Testis (tissue), 3 donors: ENCODE measurements around the gene CAMTA2. TPM values are rescaled to one million over a fixed set of nuclear protein-coding genes. Genes with fewer than 3 reads are reported as not detected.
A peak's percentile ranks its signal among the peaks of the same experiment; 100 is the strongest.

Experiments
- DNase-seq: peaks from one replicate; pipeline ENCODE4 v3.0.0-alpha.2; 2019
- H3K27ac ChIP-seq, 2 donors: fragments of 200-600 bp; sonication (generic); one replicate each; pipeline ENCODE4 v1.5.1; 2019
- H3K27me3 ChIP-seq: fragments of 200-600 bp; sonication (generic); one replicate; pipeline ENCODE4 v1.5.1; 2019
- H3K36me3 ChIP-seq: fragments of 200-600 bp; sonication (generic); one replicate; pipeline ENCODE4 v1.5.1; 2017; ENCODE audit warnings: low read depth; ENCODE audit errors: missing control alignments
- H3K4me1 ChIP-seq: fragments of 200-600 bp; sonication (generic); one replicate; pipeline ENCODE4 v1.5.1; 2019
- H3K4me3 ChIP-seq, 2 donors: fragments of 200-600 bp; sonication (generic); one replicate each; pipeline ENCODE4 v1.5.1; 2017 to 2019
- H3K9me3 ChIP-seq: fragments of 200-600 bp; sonication (generic); one replicate; pipeline ENCODE4 v1.5.1; 2017
- POLR2A ChIP-seq: fragments of 450-650 bp; IDR thresholded peaks from one replicate; pipeline ENCODE4 v1.6.1; 2017; ENCODE audit warnings: antibody characterized with exemption, mild to moderate bottlenecking, moderate library complexity
- WGBS, 2 donors: methylation state at CpG; one replicate each; pipeline ENCODE4 v1.1.5; 2018; 5-methylcytosine and 5-hydroxymethylcytosine counted together
- intact Hi-C: fragments of 100-400 bp; cut with DNase I; formaldehyde crosslinking; loops from one replicate; pipeline ENCODE4 v1.15.1; 2023; ENCODE audit warnings: low total_unique reads
- polyA plus RNA-seq: library from polyadenylated mRNA; stranded (reverse); fragments of 350-450 nt; fragmentation: Illumina TruSeq; extraction: RNeasy Lipid Tissue Mini Kit (QIAGEN cat#74804); gene quantifications from one replicate; pipeline ENCODE4 v1.2.3, GENCODE V29; 2014; ENCODE audit warnings: low read depth, low replicate concordance; ENCODE audit not compliant: insufficient read depth
- total RNA-seq, 2 donors: library from RNA; depleted of rRNA; stranded (reverse); fragments of >200 nt; gene quantifications; one replicate each; pipeline ENCODE4 v1.2.3, GENCODE V29; 2016
- TF ChIP-seq, protein P1 (sequence below), 3 experiments: fragments of 450-650 bp in 2 of 3; fragments of 200-600 bp in 1 of 3; sonication (generic) in 1 of 3; IDR thresholded peaks; one replicate each; pipeline ENCODE4 v1.5.1; 2016 to 2019; ENCODE audit warnings: antibody characterized with exemption in 3 of 3, mild to moderate bottlenecking in 2 of 3, moderate library complexity in 1 of 3

The CAMTA2 gene
- total and polyA plus RNA-seq, 3 donors from 2014 or later, result 22.4 to 59.3 (median 51.3) TPM

- peaks cover 14% of the 10 kb centered on the region for H3K4me1 ChIP-seq
These were observed 36.7 kb downstream of the CAMTA2 start, which contains the start of gene ENO3 for GRCh38 chr17:4950746-4951204. ENO3 (plus strand) TSS chr17:4951119; CDS start chr17:4951830, 711 bp downstream.

DNA sequence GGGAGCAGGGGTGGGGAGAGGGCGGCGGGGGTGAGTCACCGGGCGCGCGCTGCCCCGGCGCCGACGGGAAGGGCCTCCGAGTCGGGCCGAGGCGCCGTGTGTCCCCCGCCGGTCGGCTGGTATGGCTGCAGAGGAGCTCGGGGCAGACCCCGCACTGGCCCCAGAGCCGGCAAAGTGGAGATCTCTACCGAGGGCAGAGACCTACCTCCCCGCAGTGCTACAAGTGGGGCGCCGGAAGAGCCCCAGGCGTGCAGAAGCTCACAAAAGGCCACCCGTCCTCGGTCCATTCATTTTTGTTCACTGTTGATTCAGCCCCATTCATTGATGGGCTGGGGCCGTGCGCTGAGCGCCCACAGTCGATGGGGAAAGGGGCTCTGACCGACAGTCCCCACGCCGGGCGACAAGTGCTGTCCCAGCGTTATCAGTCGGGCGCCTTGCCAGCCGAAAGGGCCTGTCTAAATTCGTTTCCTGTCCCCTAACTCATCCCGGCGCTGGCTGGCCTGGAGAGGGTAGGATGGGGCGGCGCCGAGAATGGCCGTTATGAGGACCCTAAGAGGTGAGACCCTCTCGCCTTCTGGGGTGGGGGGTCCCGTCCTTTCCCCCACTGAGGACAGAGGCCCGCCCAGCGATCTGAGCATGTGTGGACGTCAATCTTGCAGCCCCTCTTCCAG is 37.3 kb downstream of the CAMTA2 start:
- Histone ChIP-seq H3K36me3 (no peaks in the 10 kb centered on the region), H3K27ac (peak overlapping the region in 1 of 2 donors; percentile 91), H3K4me1 (peaks cover 17% of the 10 kb centered on the region), H3K27me3 (no peaks in the 10 kb centered on the region), H3K4me3 (peak overlapping the region; percentile 90 to 99), H3K9me3 (no peaks in the 10 kb centered on the region)
- WGBS, 2 donors, result 11 to 20% methylated on average over 19 to 26 of the region's 52 CpGs
- DNase-seq, result no peak
- intact Hi-C loops, result no loop called here
- TF ChIP-seq POLR2A, result no peak
- TF ChIP-seq, protein P1, sequence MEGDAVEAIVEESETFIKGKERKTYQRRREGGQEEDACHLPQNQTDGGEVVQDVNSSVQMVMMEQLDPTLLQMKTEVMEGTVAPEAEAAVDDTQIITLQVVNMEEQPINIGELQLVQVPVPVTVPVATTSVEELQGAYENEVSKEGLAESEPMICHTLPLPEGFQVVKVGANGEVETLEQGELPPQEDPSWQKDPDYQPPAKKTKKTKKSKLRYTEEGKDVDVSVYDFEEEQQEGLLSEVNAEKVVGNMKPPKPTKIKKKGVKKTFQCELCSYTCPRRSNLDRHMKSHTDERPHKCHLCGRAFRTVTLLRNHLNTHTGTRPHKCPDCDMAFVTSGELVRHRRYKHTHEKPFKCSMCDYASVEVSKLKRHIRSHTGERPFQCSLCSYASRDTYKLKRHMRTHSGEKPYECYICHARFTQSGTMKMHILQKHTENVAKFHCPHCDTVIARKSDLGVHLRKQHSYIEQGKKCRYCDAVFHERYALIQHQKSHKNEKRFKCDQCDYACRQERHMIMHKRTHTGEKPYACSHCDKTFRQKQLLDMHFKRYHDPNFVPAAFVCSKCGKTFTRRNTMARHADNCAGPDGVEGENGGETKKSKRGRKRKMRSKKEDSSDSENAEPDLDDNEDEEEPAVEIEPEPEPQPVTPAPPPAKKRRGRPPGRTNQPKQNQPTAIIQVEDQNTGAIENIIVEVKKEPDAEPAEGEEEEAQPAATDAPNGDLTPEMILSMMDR (IDR thresholded peaks at IDR 0.05), result no peak

More at GRCh38 chr17:4950746-4951204, 36.7 kb downstream of the CAMTA2 start, which contains the start of gene ENO3:
- Histone ChIP-seq H3K36me3 (no peaks in the 10 kb centered on the region), H3K9me3 (no peaks in the 10 kb centered on the region), H3K4me3 (peak within 1 kb of the TSS; percentile 90 to 99), H3K27me3 (no peaks in the 10 kb centered on the region), H3K27ac (peak within 1 kb of the TSS in 1 of 2 donors; percentile 91)
- intact Hi-C loops, result no loop called here
- 30 to 31% methylated on average over 7 of the region's 7 CpGs for WGBS, 2 donors
- DNase-seq, result no peak
- no peak for TF ChIP-seq POLR2A
- TF ChIP-seq, protein P1 (IDR thresholded peaks at IDR 0.05), result no peak

- TF ChIP-seq, protein P1 (IDR thresholded peaks at IDR 0.05), result no peak
- TF ChIP-seq POLR2A, result no peak
- intact Hi-C loops, result no loop called here
These were observed 38.0 kb downstream of the CAMTA2 start for GRCh38 chr17:4949321-4950074.

DNA sequence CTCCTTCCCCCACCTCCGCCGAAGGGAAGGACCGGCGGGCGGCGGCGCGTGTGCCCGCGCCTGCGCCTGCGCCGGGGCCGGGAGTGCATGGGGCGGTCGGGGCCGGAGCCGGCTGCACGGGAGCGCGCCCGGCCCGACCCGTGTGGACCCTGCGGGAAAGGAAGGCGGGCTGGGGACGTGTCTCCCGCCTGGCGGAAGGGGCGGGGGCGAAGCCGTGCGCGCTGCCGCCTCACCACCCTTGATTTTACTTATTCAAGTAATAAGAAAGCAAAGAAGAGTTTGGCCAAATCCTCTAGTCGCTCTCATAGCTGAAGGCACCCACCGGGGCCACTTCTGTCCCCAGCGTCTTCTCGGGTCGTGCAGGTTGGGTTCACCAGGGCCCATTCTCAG is 38.5 kb downstream of the CAMTA2 start:
- TF ChIP-seq POLR2A, result no peak
- TF ChIP-seq, protein P1 (IDR thresholded peaks at IDR 0.05), result no peak
- peak overlapping the region; percentile 82 to 91 for H3K27ac ChIP-seq
- peaks cover 20% of the 10 kb centered on the region for H3K4me1 ChIP-seq
- no peaks in the 10 kb centered on the region for H3K9me3 ChIP-seq
- WGBS, 2 donors, result 0 to 1% methylated on average over 19 to 40 of the region's 40 CpGs
- DNase-seq, result peak; percentile 76
- no peaks in the 10 kb centered on the region for H3K27me3 ChIP-seq
- peak overlapping the region; percentile 90 to 99 for H3K4me3 ChIP-seq
- H3K36me3 ChIP-seq, result no peaks in the 10 kb centered on the region
- intact Hi-C loops, result no loop called here

More at GRCh38 chr17:4949321-4950074, 38.0 kb downstream of the CAMTA2 start:
- peak; percentile 70 for DNase-seq
- Histone ChIP-seq H3K36me3 (no peaks in the 10 kb centered on the region), H3K27me3 (no peaks in the 10 kb centered on the region), H3K4me1 (peaks cover 20% of the 10 kb centered on the region), H3K27ac (peak overlapping the region; percentile 82 to 91), H3K4me3 (peak overlapping the region; percentile 90 to 99), H3K9me3 (no peaks in the 10 kb centered on the region)
- WGBS, 2 donors, result 0 to 2% methylated on average over 10 to 55 of the region's 75 CpGs
